NCI-H748 (cell line): Measurements from ENCODE around the gene SPG7.
A peak's percentile ranks its signal among the peaks of the same experiment; 100 is the strongest.

ENCODE experiments used
- DNase-seq: peaks from one replicate; lab custom pipeline; 2025; ENCODE audit not compliant: unreplicated experiment; lab: John Stamatoyannopoulos, UW

The SPG7 gene

GRCh38 chr16:89596957-89597649 is 88.9 kb downstream of the SPG7 start:
- no peak for DNase-seq

- no peak for DNase-seq
Measured at GRCh38 chr16:89598199-89598598, 90.0 kb downstream of the SPG7 start.

- peak; percentile 28 for DNase-seq
Measured at GRCh38 chr16:89599451-89599858, 91.3 kb downstream of the SPG7 start.

GRCh38 chr16:89599902-89600301 is 91.7 kb downstream of the SPG7 start:
- DNase-seq: no peak

GRCh38 chr16:89600427-89600826 is 92.2 kb downstream of the SPG7 start:
- DNase-seq: no peak

- no peak for DNase-seq
Measured at GRCh38 chr16:89600956-89601355, 92.8 kb downstream of the SPG7 start.

- no peak for DNase-seq
Measured at GRCh38 chr16:89601906-89602272, 93.7 kb downstream of the SPG7 start.

- DNase-seq: peak; percentile 37
Measured at GRCh38 chr16:89602273-89602951, 94.2 kb downstream of the SPG7 start.

- no peak for DNase-seq
Measured at GRCh38 chr16:89602952-89603590, 94.9 kb downstream of the SPG7 start.

- DNase-seq: no peak
Measured at GRCh38 chr16:89604764-89605163, 96.6 kb downstream of the SPG7 start.

GRCh38 chr16:89605186-89605970 is 97.2 kb downstream of the SPG7 start:
- no peak for DNase-seq

- no peak for DNase-seq
Measured at GRCh38 chr16:89606006-89606405, 97.8 kb downstream of the SPG7 start.
